ENCODE results near the gene PEX11G.
"Not testable (repeated sequence)": the region's sequence is repeated elsewhere in the genome, so short reads cannot be mapped to it uniquely, and the experiment has no call there.

DNA sequence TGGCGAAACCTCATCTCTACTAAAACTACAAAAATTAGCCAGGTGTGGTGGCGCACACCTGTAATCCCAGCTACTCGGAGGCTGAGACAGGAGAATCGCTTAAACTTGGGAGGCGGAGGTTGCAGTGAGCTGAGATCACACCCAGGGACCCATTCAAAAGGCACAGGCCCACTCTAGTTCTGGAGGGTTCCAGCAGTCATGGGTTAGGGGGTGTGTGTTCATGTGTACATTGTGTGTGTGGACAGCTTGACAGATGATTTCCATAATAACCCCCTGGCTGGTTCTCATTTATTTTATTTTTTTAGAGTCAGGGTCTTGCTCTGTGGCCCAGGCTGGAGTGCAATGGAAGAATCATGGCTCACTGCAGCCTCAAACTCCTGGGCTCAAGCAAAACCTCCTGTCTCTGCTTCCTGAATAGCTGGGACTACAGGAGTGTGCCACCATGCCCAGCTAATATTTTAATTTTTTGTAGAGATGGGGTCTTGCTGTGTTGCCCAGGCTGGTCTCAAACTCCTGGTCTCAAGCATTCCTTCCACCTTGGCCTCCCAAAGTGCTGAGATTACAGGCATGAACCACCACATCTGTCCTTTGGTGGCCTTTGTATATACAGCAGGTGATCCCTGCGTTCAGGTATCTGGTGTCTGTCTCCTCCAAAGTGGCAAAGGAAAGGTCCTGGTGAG is 39.3 kb downstream of the PEX11G start:
- TF ChIP-seq CBFB (CRISPR knock-in tag; IDR thresholded peaks at IDR 0.05; ENCODE audit: low read depth); ARID4B (CRISPR knock-in tag; IDR thresholded peaks at IDR 0.05; ENCODE audit: borderline replicate concordance); PREB (CRISPR knock-in tag; IDR thresholded peaks at IDR 0.05; ENCODE audit: borderline replicate concordance); NR1H2 (CRISPR knock-in tag; IDR thresholded peaks at IDR 0.05): not testable (repeated sequence)
- TF ChIP-seq, protein P1, sequence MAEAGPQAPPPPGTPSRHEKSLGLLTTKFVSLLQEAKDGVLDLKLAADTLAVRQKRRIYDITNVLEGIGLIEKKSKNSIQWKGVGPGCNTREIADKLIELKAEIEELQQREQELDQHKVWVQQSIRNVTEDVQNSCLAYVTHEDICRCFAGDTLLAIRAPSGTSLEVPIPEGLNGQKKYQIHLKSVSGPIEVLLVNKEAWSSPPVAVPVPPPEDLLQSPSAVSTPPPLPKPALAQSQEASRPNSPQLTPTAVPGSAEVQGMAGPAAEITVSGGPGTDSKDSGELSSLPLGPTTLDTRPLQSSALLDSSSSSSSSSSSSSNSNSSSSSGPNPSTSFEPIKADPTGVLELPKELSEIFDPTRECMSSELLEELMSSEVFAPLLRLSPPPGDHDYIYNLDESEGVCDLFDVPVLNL (CRISPR knock-in tag; IDR thresholded peaks at IDR 0.05; ENCODE audit: borderline replicate concordance, low read depth) = not testable (repeated sequence)
- TF ChIP-seq, protein P2, sequence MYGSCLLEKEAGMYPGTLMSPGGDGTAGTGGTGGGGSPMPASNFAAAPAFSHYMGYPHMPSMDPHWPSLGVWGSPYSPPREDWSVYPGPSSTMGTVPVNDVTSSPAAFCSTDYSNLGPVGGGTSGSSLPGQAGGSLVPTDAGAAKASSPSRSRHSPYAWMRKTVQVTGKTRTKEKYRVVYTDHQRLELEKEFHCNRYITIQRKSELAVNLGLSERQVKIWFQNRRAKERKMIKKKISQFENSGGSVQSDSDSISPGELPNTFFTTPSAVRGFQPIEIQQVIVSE (CRISPR knock-in tag; IDR thresholded peaks at IDR 0.05; ENCODE audit: borderline replicate concordance) = not testable (repeated sequence)
- TF ChIP-seq, protein P3, sequence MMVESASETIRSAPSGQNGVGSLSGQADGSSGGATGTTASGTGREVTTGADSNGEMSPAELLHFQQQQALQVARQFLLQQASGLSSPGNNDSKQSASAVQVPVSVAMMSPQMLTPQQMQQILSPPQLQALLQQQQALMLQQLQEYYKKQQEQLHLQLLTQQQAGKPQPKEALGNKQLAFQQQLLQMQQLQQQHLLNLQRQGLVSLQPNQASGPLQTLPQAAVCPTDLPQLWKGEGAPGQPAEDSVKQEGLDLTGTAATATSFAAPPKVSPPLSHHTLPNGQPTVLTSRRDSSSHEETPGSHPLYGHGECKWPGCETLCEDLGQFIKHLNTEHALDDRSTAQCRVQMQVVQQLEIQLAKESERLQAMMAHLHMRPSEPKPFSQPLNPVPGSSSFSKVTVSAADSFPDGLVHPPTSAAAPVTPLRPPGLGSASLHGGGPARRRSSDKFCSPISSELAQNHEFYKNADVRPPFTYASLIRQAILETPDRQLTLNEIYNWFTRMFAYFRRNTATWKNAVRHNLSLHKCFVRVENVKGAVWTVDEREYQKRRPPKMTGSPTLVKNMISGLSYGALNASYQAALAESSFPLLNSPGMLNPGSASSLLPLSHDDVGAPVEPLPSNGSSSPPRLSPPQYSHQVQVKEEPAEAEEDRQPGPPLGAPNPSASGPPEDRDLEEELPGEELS (CRISPR knock-in tag; IDR thresholded peaks at IDR 0.05) = not testable (repeated sequence)

Measured in WTC11 (cell line).